Mesendoderm (in vitro differentiated cells): Measurements from ENCODE around the gene PCBP3.

Experiments used
- DNase-seq: peaks from one replicate; pipeline ENCODE4 v3.0.0; 2013
- H2AK5ac ChIP-seq: 2 replicates; pipeline ENCODE4 v1.6.1; 2013; ENCODE audit warnings: low read length, inconsistent platforms
- H2BK120ac ChIP-seq: 2 replicates; pipeline ENCODE4 v1.6.1; 2013; ENCODE audit warnings: low read depth, mild to moderate bottlenecking, low read length, moderate library complexity, mixed read lengths
- H2BK15ac ChIP-seq: replicated peaks from 2 replicates; pipeline ENCODE4 v1.6.1; 2013; ENCODE audit warnings: low read depth, mild to moderate bottlenecking, moderate library complexity
- H2BK5ac ChIP-seq: 2 replicates; pipeline ENCODE4 v1.6.1; 2013; ENCODE audit warnings: low read length, inconsistent platforms
- H3K18ac ChIP-seq: 2 replicates; pipeline ENCODE4 v1.6.1; 2013; ENCODE audit warnings: mild to moderate bottlenecking, low read length, mixed read lengths
- H3K23ac ChIP-seq: one replicate; pipeline ENCODE4 v1.6.1; 2013; ENCODE audit warnings: low read length
- H3K27ac ChIP-seq: 2 replicates; pipeline ENCODE4 v1.5.1; 2013; ENCODE audit warnings: low read depth, mild to moderate bottlenecking, inconsistent platforms, low read length, moderate library complexity
- H3K27me3 ChIP-seq: 2 replicates; pipeline ENCODE4 v1.6.1; 2013; ENCODE audit warnings: low read length, control low read depth, mild to moderate bottlenecking, inconsistent platforms; ENCODE audit not compliant: insufficient read depth, poor library complexity
- H3K36me3 ChIP-seq: 2 replicates; pipeline ENCODE4 v1.6.1; 2013; ENCODE audit warnings: low read length, inconsistent platforms; ENCODE audit not compliant: control insufficient read depth, insufficient read depth
- H3K4ac ChIP-seq: one replicate; pipeline ENCODE4 v1.6.1; 2013; ENCODE audit warnings: low read depth, mild to moderate bottlenecking, low read length, moderate library complexity
- H3K4me1 ChIP-seq: 2 replicates; pipeline ENCODE4 v1.6.1; 2013; ENCODE audit warnings: low read depth, low read length, inconsistent platforms; ENCODE audit not compliant: control insufficient read depth
- H3K4me2 ChIP-seq: 2 replicates; pipeline ENCODE4 v1.6.1; 2013; ENCODE audit warnings: low read length
- H3K4me3 ChIP-seq: 2 replicates; pipeline ENCODE4 v1.5.1; 2013; ENCODE audit warnings: mild to moderate bottlenecking, low read length
- H3K56ac ChIP-seq: one replicate; pipeline ENCODE4 v1.6.1; 2013; ENCODE audit warnings: low read length
- H3K79me1 ChIP-seq: 2 replicates; pipeline ENCODE4 v1.6.1; 2013; ENCODE audit warnings: low read length, inconsistent platforms
- H3K79me2 ChIP-seq: 2 replicates; pipeline ENCODE4 v1.6.1; 2013; ENCODE audit warnings: mild to moderate bottlenecking, low read length; ENCODE audit not compliant: control insufficient read depth, insufficient read depth
- H3K9ac ChIP-seq: 2 replicates; pipeline ENCODE4 v1.6.1; 2013; ENCODE audit warnings: low read length, inconsistent platforms
- H4K5ac ChIP-seq: one replicate; pipeline ENCODE4 v1.6.1; 2013; ENCODE audit warnings: low read length
- H4K8ac ChIP-seq: one replicate; pipeline ENCODE4 v1.6.1; 2013; ENCODE audit warnings: low read depth, mild to moderate bottlenecking, control low read depth, low read length, moderate library complexity
- WGBS: extraction: QIAGEN DNeasy Blood & Tissue Kit; methylation state at CpG from one replicate; pipeline ENCODE4 v1.1.7; 2013; ENCODE audit warnings: low lambda C conversion rate, missing lambda C conversion rate; ENCODE audit not compliant: insufficient coverage; ENCODE audit errors: extremely low coverage; 5-methylcytosine and 5-hydroxymethylcytosine counted together

Gene PCBP3

GRCh38 chr21:45906196-45906805 is 262.8 kb downstream of the PCBP3 start:
- Histone ChIP-seq H3K23ac (no peak overlapping the region), H3K79me2 (no peaks in the 10 kb centered on the region), H3K4me3 (no peak overlapping the region), H3K36me3 (no peaks in the 10 kb centered on the region), H4K8ac (no peak overlapping the region), H3K27ac (no peak overlapping the region), H3K27me3 (no peaks in the 10 kb centered on the region), H2BK15ac (no peak overlapping the region), H3K56ac (no peak overlapping the region), H4K5ac (no peak overlapping the region), H3K4ac (no peak overlapping the region), H3K4me1 (no peaks in the 10 kb centered on the region), H2AK5ac (no peak overlapping the region), H3K79me1 (no peaks in the 10 kb centered on the region), H3K4me2 (no peak overlapping the region), H2BK5ac (no peak overlapping the region), H2BK120ac (no peak overlapping the region), H3K18ac (no peak overlapping the region), H3K9ac (no peak overlapping the region)
- no CpG with 5 or more reads among the region's 19 CpGs for WGBS
- DNase-seq: no peak

DNA sequence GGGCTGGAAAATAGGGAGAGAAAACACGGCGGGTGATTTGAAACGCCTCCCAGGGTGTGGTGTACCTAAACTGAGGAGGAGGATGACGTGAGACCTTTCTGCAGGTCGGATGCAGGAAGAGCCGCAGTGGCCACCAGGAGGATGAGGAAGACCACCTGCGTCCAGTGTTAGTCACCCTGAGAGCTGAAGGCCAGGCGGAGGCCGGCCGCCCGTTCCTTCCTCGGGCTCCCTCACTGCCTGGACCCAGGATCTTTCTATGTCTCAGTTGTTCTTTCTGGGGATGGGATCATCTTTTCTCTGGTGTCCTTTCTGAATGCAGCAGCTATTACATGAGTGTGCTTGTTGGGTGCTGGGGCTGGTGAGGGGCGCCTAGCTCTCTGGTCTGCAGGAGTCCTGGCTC is 263.3 kb downstream of the PCBP3 start:
- Histone ChIP-seq H3K4me1 (no peaks in the 10 kb centered on the region), H2BK120ac (no peak overlapping the region), H2BK5ac (no peak overlapping the region), H3K27me3 (no peaks in the 10 kb centered on the region), H3K4ac (no peak overlapping the region), H4K8ac (no peak overlapping the region), H3K9ac (no peak overlapping the region), H3K79me1 (no peaks in the 10 kb centered on the region), H3K18ac (no peak overlapping the region), H3K36me3 (no peaks in the 10 kb centered on the region), H4K5ac (no peak overlapping the region), H2BK15ac (no peak overlapping the region), H3K27ac (no peak overlapping the region), H3K4me3 (no peak overlapping the region), H3K4me2 (no peak overlapping the region), H3K79me2 (no peaks in the 10 kb centered on the region), H3K56ac (no peak overlapping the region), H2AK5ac (no peak overlapping the region), H3K23ac (no peak overlapping the region)
- WGBS: no CpG with 5 or more reads among the region's 13 CpGs
- DNase-seq: no peak

- no peaks in the 10 kb centered on the region for H3K79me1 ChIP-seq
- H4K5ac ChIP-seq: no peak overlapping the region
- H3K4me1 ChIP-seq: no peaks in the 10 kb centered on the region
- H3K27me3 ChIP-seq: no peaks in the 10 kb centered on the region
- H2BK5ac ChIP-seq: no peak overlapping the region
- no peak overlapping the region for H2BK120ac ChIP-seq
- no CpG with 5 or more reads among the region's 27 CpGs for WGBS
- no peaks in the 10 kb centered on the region for H3K36me3 ChIP-seq
- H4K8ac ChIP-seq: no peak overlapping the region
- H3K9ac ChIP-seq: no peak overlapping the region
- no peak overlapping the region for H3K23ac ChIP-seq
- H3K27ac ChIP-seq: no peak overlapping the region
- H3K4me2 ChIP-seq: no peak overlapping the region
- no peak overlapping the region for H2BK15ac ChIP-seq
- H3K4ac ChIP-seq: no peak overlapping the region
- no peak overlapping the region for H3K4me3 ChIP-seq
- H3K56ac ChIP-seq: no peak overlapping the region
- no peak overlapping the region for H3K18ac ChIP-seq
- no peaks in the 10 kb centered on the region for H3K79me2 ChIP-seq
- H2AK5ac ChIP-seq: no peak overlapping the region
- no peak for DNase-seq
Observed at GRCh38 chr21:45908536-45909237, 265.2 kb downstream of the PCBP3 start.

- Histone ChIP-seq H2BK120ac (no peak overlapping the region), H3K4me3 (no peak overlapping the region), H2AK5ac (no peak overlapping the region), H3K79me2 (no peaks in the 10 kb centered on the region), H4K8ac (no peak overlapping the region), H3K36me3 (no peaks in the 10 kb centered on the region), H3K27me3 (no peaks in the 10 kb centered on the region), H3K23ac (no peak overlapping the region), H3K4ac (no peak overlapping the region), H3K18ac (no peak overlapping the region), H4K5ac (no peak overlapping the region), H3K27ac (no peak overlapping the region), H2BK5ac (no peak overlapping the region), H3K9ac (no peak overlapping the region), H3K56ac (no peak overlapping the region), H3K4me2 (no peak overlapping the region), H3K79me1 (no peaks in the 10 kb centered on the region), H3K4me1 (no peaks in the 10 kb centered on the region), H2BK15ac (no peak overlapping the region)
- no peak for DNase-seq
- WGBS: no CpG with 5 or more reads among the region's 23 CpGs
Observed at GRCh38 chr21:45909238-45909988, 265.9 kb downstream of the PCBP3 start.

- no CpG with 5 or more reads among the region's 5 CpGs for WGBS
- no peaks in the 10 kb centered on the region for H3K36me3 ChIP-seq
- no peak overlapping the region for H3K9ac ChIP-seq
- no peak overlapping the region for H2BK5ac ChIP-seq
- H3K23ac ChIP-seq: no peak overlapping the region
- H3K56ac ChIP-seq: no peak overlapping the region
- H2BK15ac ChIP-seq: no peak overlapping the region
- H3K4me1 ChIP-seq: no peaks in the 10 kb centered on the region
- H4K8ac ChIP-seq: no peak overlapping the region
- H3K79me1 ChIP-seq: no peaks in the 10 kb centered on the region
- no peaks in the 10 kb centered on the region for H3K27me3 ChIP-seq
- no peak overlapping the region for H3K4me3 ChIP-seq
- no peak overlapping the region for H2BK120ac ChIP-seq
- H3K27ac ChIP-seq: no peak overlapping the region
- H3K79me2 ChIP-seq: no peaks in the 10 kb centered on the region
- no peak overlapping the region for H4K5ac ChIP-seq
- H3K18ac ChIP-seq: no peak overlapping the region
- H3K4ac ChIP-seq: no peak overlapping the region
- H3K4me2 ChIP-seq: no peak overlapping the region
- no peak overlapping the region for H2AK5ac ChIP-seq
- no peak for DNase-seq
Observed at GRCh38 chr21:45910155-45910547, 266.6 kb downstream of the PCBP3 start.
